GM18517 (cell line): ENCODE measurements around the gene DNLZ.
"Not testable (repeated sequence)": the region's sequence is repeated elsewhere in the genome, so short reads cannot be mapped to it uniquely, and the experiment has no call there.

Experiments
- ATAC-seq: cut with Tn5 transposase; IDR thresholded peaks from one replicate; pipeline ENCODE4 v1.9.1; 2021; ENCODE audit warnings: mild to moderate bottlenecking, moderate library complexity; ENCODE audit not compliant: unreplicated experiment

Gene DNLZ

GRCh38 chr9:136361754-136362449 is 1.6 kb downstream of the DNLZ start:
- no peak for ATAC-seq

GRCh38 chr9:136361047-136361753 is 2.3 kb downstream of the DNLZ start:
- no peak for ATAC-seq

- no peak for ATAC-seq
Observed at GRCh38 chr9:136359774-136360718, 3.5 kb downstream of the DNLZ start.

GRCh38 chr9:136358888-136359287 is 4.7 kb downstream of the DNLZ start:
- ATAC-seq = no peak

GRCh38 chr9:136358016-136358415 is 5.5 kb downstream of the DNLZ start:
- no peak for ATAC-seq

GRCh38 chr9:136357202-136357725 is 6.3 kb downstream of the DNLZ start:
- no peak for ATAC-seq

- ATAC-seq = no peak
Observed at GRCh38 chr9:136355616-136356557, 7.7 kb downstream of the DNLZ start.

GRCh38 chr9:136354592-136355085 is 8.9 kb downstream of the DNLZ start:
- ATAC-seq = no peak

- no peak for ATAC-seq
Observed at GRCh38 chr9:136353757-136354488, 9.6 kb downstream of the DNLZ start.

GRCh38 chr9:136353088-136353487 is 10.5 kb downstream of the DNLZ start:
- ATAC-seq = no peak

- no peak for ATAC-seq
Observed at GRCh38 chr9:136352682-136353081, 10.9 kb downstream of the DNLZ start.

GRCh38 chr9:136351868-136352267 is 11.7 kb downstream of the DNLZ start:
- ATAC-seq = not testable (repeated sequence)

GRCh38 chr9:136351252-136351800 is 12.2 kb downstream of the DNLZ start:
- ATAC-seq = no peak

- ATAC-seq = no peak
Observed at GRCh38 chr9:136349546-136349945, 14.0 kb downstream of the DNLZ start.

- ATAC-seq = no peak
Observed at GRCh38 chr9:136348691-136349090, 14.9 kb downstream of the DNLZ start.

- no peak for ATAC-seq
Observed at GRCh38 chr9:136347472-136348256, 15.9 kb downstream of the DNLZ start.

- ATAC-seq = no peak
Observed at GRCh38 chr9:136346927-136347465, 16.5 kb downstream of the DNLZ start.

- no peak for ATAC-seq
Observed at GRCh38 chr9:136346157-136346481, 17.4 kb downstream of the DNLZ start.
